HEK293T (cell line): Measurements from ENCODE around the gene PXDN.

ENCODE experiments used
- CTCF ChIA-PET: fragments of 350-600 bp; formaldehyde crosslinking; extraction: SDS; loops from one replicate; lab custom pipeline; 2021; ENCODE audit warnings: antibody characterized with exemption, inconsistent platforms; lab: Yijun Ruan, JAX
- POLR2A ChIA-PET: fragments of 350-600 bp; formaldehyde crosslinking; extraction: SDS; loops from one replicate; lab custom pipeline; 2020; ENCODE audit warnings: antibody characterized with exemption, inconsistent platforms; lab: Yijun Ruan, JAX
- DNase-seq: peaks from one replicate; pipeline ENCODE4 v3.0.0; 2012; ENCODE audit warnings: mixed read lengths; ENCODE audit errors: extremely low spot score
- ARNT ChIP-seq: fragments of 450-650 bp; IDR thresholded peaks from 2 replicates; pipeline ENCODE4 v1.6.1; 2017; ENCODE audit warnings: mild to moderate bottlenecking
- BHLHE40 ChIP-seq: fragments of 450-650 bp; IDR thresholded peaks from 2 replicates; pipeline ENCODE4 v1.6.1; 2016; ENCODE audit warnings: mild to moderate bottlenecking, moderate library complexity, borderline replicate concordance
- CTBP1 ChIP-seq: fragments of 450-650 bp; IDR thresholded peaks from 2 replicates; pipeline ENCODE4 v1.6.1; 2016; ENCODE audit warnings: borderline replicate concordance
- ELF4 ChIP-seq: fragments of 450-650 bp; IDR thresholded peaks from 2 replicates; pipeline ENCODE4 v1.6.1; 2017; ENCODE audit warnings: antibody characterized with exemption
- FOXA1 ChIP-seq: fragments of 450-650 bp; IDR thresholded peaks from 2 replicates; pipeline ENCODE4 v1.6.1; 2016; ENCODE audit warnings: mild to moderate bottlenecking
- FOXK2 ChIP-seq: fragments of 450-650 bp; IDR thresholded peaks from 2 replicates; pipeline ENCODE4 v1.6.1; 2016; ENCODE audit warnings: mild to moderate bottlenecking
- FOXM1 ChIP-seq: fragments of 450-650 bp; IDR thresholded peaks from 2 replicates; pipeline ENCODE4 v1.6.1; 2017; ENCODE audit warnings: mild to moderate bottlenecking, borderline replicate concordance
- HDGF ChIP-seq: fragments of 450-650 bp; IDR thresholded peaks from 2 replicates; pipeline ENCODE4 v1.6.1; 2017; ENCODE audit warnings: antibody characterized with exemption, borderline replicate concordance
- L3MBTL2 ChIP-seq: fragments of 450-650 bp; conservative IDR thresholded peaks from 2 replicates; pipeline ENCODE4 v1.6.1; 2016; ENCODE audit warnings: mild to moderate bottlenecking
- LEF1 ChIP-seq: fragments of 450-650 bp; IDR thresholded peaks from 2 replicates; pipeline ENCODE4 v1.6.1; 2017; ENCODE audit warnings: mild to moderate bottlenecking, borderline replicate concordance
- NFRKB ChIP-seq: fragments of 450-650 bp; IDR thresholded peaks from 2 replicates; pipeline ENCODE4 v1.6.1; 2016; ENCODE audit warnings: mild to moderate bottlenecking, moderate library complexity
- SP1 ChIP-seq: fragments of 450-650 bp; IDR thresholded peaks from 2 replicates; pipeline ENCODE4 v1.6.1; 2017
- SUZ12 ChIP-seq: fragments of 450-650 bp; IDR thresholded peaks from 2 replicates; pipeline ENCODE4 v1.6.1; 2016; ENCODE audit warnings: mild to moderate bottlenecking
- TARDBP ChIP-seq: fragments of 450-650 bp; IDR thresholded peaks from 2 replicates; pipeline ENCODE4 v1.6.1; 2016
- ZNF384 ChIP-seq: fragments of 450-650 bp; IDR thresholded peaks from 2 replicates; pipeline ENCODE4 v1.6.1; 2016
- TF ChIP-seq, protein P1 (sequence below): fragments of 450-650 bp; IDR thresholded peaks from 2 replicates; pipeline ENCODE4 v1.6.1; 2016

PXDN gene

DNA sequence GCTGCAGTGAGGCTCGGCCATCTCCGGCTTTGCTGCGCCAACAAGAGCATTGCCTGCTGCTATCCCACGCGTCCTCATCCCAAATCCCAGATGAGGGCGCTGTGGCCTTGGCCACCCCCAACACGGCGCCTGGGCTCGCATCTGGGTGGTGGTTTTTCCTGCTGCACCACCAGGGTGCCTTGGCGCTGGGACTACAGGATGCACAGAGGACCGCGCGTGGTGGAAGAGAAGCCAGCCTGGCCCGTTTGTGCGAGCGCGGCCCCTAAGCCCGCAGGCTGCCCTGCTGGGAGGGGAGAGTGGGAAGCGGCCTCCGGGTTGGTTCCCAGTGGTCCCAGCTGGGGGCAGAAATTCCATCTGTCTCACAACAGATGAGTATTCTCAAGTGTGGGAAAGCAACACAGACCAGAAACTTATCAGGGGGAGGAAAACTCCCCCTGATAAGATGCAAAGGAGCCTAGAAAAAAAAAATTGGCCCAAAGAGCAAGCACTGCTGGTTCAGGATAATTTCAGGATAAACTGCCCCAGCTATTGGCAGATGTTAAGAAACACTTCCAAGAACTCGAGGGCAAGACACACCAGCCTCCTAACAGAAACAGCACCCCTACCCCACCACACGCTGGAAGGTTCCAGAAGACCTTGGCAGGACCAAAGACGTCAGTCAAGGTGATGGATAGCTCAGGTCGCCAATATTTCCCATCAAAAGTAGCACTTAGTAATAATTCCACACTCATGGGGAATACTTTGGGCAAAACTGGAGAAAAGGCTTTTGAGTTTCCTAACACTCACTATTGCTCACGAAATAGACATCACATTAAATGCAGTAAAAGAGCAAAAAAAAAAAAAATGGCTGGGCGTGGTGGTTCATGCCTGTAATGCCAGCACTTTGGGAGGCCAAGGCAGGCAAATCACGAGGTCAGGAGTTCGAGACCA, 152.1 kb downstream of the PXDN start:
- DNase-seq, result peak; percentile 66
- CTCF ChIA-PET, result interaction anchor here (1.2 to 1.4 kb wide), 2 partner anchors 158 to 178 kb away, joined by 3 to 5 read pairs; no protein-coding TSS in a partner anchor
- POLR2A ChIA-PET, result no interaction called here
- TF ChIP-seq CTBP1, result no peak
- no peak for TF ChIP-seq ARNT
- TF ChIP-seq ZNF384, result no peak
- no peak for TF ChIP-seq SP1
- TF ChIP-seq ELF4, result no peak
- no peak for TF ChIP-seq HDGF
- TF ChIP-seq SUZ12, result no peak
- no peak for TF ChIP-seq FOXA1
- TF ChIP-seq, protein P1, sequence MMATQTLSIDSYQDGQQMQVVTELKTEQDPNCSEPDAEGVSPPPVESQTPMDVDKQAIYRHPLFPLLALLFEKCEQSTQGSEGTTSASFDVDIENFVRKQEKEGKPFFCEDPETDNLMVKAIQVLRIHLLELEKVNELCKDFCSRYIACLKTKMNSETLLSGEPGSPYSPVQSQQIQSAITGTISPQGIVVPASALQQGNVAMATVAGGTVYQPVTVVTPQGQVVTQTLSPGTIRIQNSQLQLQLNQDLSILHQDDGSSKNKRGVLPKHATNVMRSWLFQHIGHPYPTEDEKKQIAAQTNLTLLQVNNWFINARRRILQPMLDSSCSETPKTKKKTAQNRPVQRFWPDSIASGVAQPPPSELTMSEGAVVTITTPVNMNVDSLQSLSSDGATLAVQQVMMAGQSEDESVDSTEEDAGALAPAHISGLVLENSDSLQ, result no peak
- no peak for TF ChIP-seq TARDBP
- no peak for TF ChIP-seq BHLHE40

DNA sequence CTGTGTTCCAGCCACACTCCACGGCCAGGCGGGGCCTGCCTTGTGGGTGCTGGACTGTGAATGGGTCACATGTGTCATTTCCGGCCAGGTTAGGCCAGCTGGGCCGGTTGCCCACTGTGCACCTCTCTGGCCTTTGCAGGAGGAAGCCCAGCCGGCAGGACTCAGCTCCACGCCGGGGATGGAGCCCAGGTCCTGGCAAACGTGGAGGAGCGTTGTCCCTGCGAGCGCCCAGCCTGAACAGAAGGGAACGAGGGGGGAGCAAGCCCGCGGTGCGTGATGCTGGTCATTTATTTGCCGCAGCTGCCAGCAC, 152.9 kb downstream of the PXDN start:
- ChIA-PET CTCF (interaction anchor here (1.1 to 1.4 kb wide), 2 partner anchors 159 to 178 kb away, joined by 3 read pairs; no protein-coding TSS in a partner anchor), POLR2A (no interaction called here)

DNA sequence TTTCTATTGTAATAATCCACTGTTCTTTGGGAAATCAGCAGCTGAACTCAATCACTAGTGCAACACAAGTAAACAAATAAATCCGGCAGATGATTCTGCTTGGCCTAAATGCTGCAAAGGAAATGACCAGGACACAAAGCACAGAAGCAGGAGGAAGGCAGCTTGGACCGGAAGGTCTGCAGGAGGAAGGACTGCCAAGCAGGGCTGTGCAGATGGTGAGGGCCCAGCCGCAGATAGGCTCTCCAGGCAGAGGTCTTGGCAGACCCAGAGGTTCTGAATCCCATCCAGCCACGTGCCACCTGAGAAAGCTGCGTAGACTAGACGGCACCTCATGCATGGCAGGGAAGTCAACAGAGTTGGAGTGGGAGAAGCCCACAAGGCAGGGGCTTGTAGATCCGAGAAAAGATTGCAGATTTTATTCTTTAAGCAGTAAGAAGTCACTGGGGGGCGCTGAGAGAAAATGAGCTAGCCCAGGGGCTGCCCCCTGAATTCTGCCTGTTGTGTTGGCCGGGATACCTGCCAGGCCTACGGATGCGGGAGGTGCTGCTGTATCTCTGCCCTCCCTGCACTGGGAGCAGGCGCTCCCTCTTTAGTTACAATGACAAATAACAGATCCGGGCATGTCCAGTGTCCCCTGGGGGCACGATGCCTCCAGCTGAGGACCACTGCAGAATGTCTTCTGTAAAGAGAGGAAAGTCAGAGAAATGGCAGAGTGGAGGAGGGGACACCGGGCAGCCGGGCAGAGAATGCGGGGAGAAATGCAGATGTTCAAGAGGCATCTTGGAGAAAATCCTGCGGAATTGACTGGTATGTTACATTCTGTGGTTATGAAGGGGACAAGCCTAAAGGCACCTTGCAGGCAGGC, 153.5 kb downstream of the PXDN start:
- TF ChIP-seq, protein P1, result no peak
- TF ChIP-seq FOXK2 (no peak), SP1 (no peak), ZNF384 (no peak), HDGF (no peak), FOXM1 (no peak), CTBP1 (no peak), NFRKB (no peak), BHLHE40 (no peak), ELF4 (no peak), L3MBTL2 (no peak), LEF1 (no peak), TARDBP (no peak), SUZ12 (no peak), ARNT (no peak), FOXA1 (no peak)
- CTCF ChIA-PET, result interaction anchor here (0.6 to 1.4 kb wide), 4 partner anchors 160 to 529 kb away, joined by 3 read pairs; no protein-coding TSS in a partner anchor
- POLR2A ChIA-PET, result no interaction called here
- no peak for DNase-seq

More for the DNA sequence above, 152.9 kb downstream of the PXDN start:
- TF ChIP-seq FOXK2 (no peak), TARDBP (no peak), CTBP1 (no peak), FOXM1 (no peak), ELF4 (no peak), ARNT (no peak), SUZ12 (no peak), FOXA1 (no peak), BHLHE40 (no peak), L3MBTL2 (no peak), ZNF384 (no peak), LEF1 (no peak), HDGF (no peak), SP1 (no peak)
- TF ChIP-seq, protein P1, result no peak
- no peak for DNase-seq

DNA sequence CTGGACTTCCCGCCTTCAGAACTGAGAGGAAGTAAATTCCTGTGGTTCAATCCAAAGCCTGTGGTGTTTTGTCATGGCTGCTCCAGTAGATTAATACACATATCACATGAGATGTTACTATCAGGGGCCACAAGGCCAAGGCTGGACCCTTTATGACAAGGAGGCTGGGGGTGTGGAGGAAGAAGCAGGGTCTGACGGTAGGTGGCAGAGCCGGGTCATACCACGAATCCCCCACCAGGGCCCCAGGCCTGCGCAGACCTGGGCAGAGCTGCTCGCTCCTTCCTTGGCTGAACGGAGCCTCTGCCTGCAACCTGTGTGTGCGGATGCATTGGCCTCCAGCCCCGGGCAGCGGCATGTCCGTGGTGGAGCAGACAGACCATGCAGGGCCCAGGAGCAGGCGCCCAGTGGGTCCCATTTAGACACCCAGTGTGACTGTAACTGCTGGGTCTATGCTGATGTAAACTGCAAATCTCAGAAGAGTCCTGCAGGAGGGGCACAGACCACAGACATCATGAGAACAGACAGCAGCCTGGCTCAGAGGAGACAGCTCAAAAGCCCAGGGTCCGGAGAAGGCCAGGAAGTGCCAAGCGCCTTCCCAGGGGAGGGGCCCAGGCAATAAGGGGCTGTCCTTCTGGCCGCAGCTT, 155.2 kb downstream of the PXDN start:
- no peak for TF ChIP-seq HDGF
- no peak for TF ChIP-seq ELF4
- no peak for TF ChIP-seq TARDBP
- no peak for TF ChIP-seq BHLHE40
- TF ChIP-seq FOXA1, result no peak
- no peak for TF ChIP-seq ZNF384
- no peak for TF ChIP-seq L3MBTL2
- no peak for TF ChIP-seq FOXK2
- TF ChIP-seq LEF1, result no peak
- no peak for TF ChIP-seq CTBP1
- no peak for TF ChIP-seq NFRKB
- TF ChIP-seq, protein P1, result no peak
- TF ChIP-seq FOXM1, result no peak
- TF ChIP-seq SP1, result no peak
- no peak for TF ChIP-seq ARNT
- TF ChIP-seq SUZ12, result no peak
- DNase-seq, result no peak
- ChIA-PET CTCF (interaction anchor here (0.7 kb wide), 1 partner anchor 180 kb away, joined by 3 read pairs; no protein-coding TSS in a partner anchor), POLR2A (no interaction called here)
